SK-N-SH treated with all-trans-retinoic acid at 6 μM for 48 hours (cell line): Measurements from ENCODE around the gene USP12.

ENCODE experiments used
- ATAC-seq: fragments of 200-7000 bp; cut with Tn5 transposase; 3 replicates; pipeline ENCODE4 v1.9.1; 2020; ENCODE audit warnings: mild to moderate bottlenecking, moderate library complexity
- ARNTL ChIP-seq: fragments of 450-650 bp; formaldehyde crosslinking; IDR thresholded peaks from 2 replicates; pipeline ENCODE4 v1.5.0; 2020; ENCODE audit warnings: low read depth, mild to moderate bottlenecking, moderate library complexity, borderline replicate concordance
- BACH2 ChIP-seq: fragments of 250-450 bp; sonication (Bioruptor Pico); IDR thresholded peaks from 2 replicates; pipeline ENCODE4 v1.9.0; 2021; ENCODE audit warnings: mild to moderate bottlenecking, borderline replicate concordance
- CREB5 ChIP-seq: fragments of 250-450 bp; sonication (Bioruptor Pico); IDR thresholded peaks from 2 replicates; pipeline ENCODE4 v1.5.1; 2020; ENCODE audit warnings: low read depth, mild to moderate bottlenecking, moderate library complexity
- CSDC2 ChIP-seq: fragments of 250-450 bp; sonication (Bioruptor Pico); IDR thresholded peaks from 2 replicates; pipeline ENCODE4 v1.5.0; 2020; ENCODE audit warnings: mild to moderate bottlenecking, moderate library complexity
- ESRRG ChIP-seq: fragments of 250-450 bp; sonication (Bioruptor Pico); IDR thresholded peaks from 2 replicates; pipeline ENCODE4 v1.6.1; 2021; ENCODE audit warnings: mild to moderate bottlenecking
- GLIS3 ChIP-seq: fragments of 250-450 bp; sonication (Bioruptor Pico); IDR thresholded peaks from 2 replicates; pipeline ENCODE4 v1.5.0; 2020; ENCODE audit warnings: mild to moderate bottlenecking, moderate library complexity
- OSR1 ChIP-seq: fragments of 250-450 bp; sonication (Bioruptor Pico); IDR thresholded peaks from 2 replicates; pipeline ENCODE4 v1.8.0; 2022; ENCODE audit warnings: moderate library complexity, mild to moderate bottlenecking, inconsistent platforms
- PATZ1 ChIP-seq: fragments of 250-450 bp; sonication (Bioruptor Pico); IDR thresholded peaks from 2 replicates; pipeline ENCODE4 v1.8.0; 2020; ENCODE audit warnings: mild to moderate bottlenecking, moderate library complexity, borderline replicate concordance
- PPARA ChIP-seq: fragments of 250-450 bp; sonication (Bioruptor Pico); IDR thresholded peaks from 2 replicates; pipeline ENCODE4 v1.5.0; 2020; ENCODE audit warnings: mild to moderate bottlenecking, borderline replicate concordance
- RARB ChIP-seq: fragments of 250-450 bp; sonication (Bioruptor Pico); IDR thresholded peaks from 2 replicates; pipeline ENCODE4 v1.8.0; 2021; ENCODE audit warnings: mild to moderate bottlenecking, moderate library complexity
- SNAI2 ChIP-seq: fragments of 250-450 bp; sonication (Bioruptor Pico); IDR thresholded peaks from 2 replicates; pipeline ENCODE4 v1.5.0; 2020; ENCODE audit warnings: mild to moderate bottlenecking, moderate library complexity
- TCF4 ChIP-seq: fragments of 250-450 bp; sonication (Bioruptor Pico); IDR thresholded peaks from 2 replicates; pipeline ENCODE4 v1.8.0; 2021; ENCODE audit warnings: mild to moderate bottlenecking, moderate library complexity, borderline replicate concordance
- TOX ChIP-seq: fragments of 250-450 bp; sonication (Bioruptor Pico); IDR thresholded peaks from 2 replicates; pipeline ENCODE4 v1.8.0; 2021; ENCODE audit warnings: mild to moderate bottlenecking, moderate library complexity, borderline replicate concordance
- ZFP30 ChIP-seq: fragments of 450-650 bp; formaldehyde crosslinking; IDR thresholded peaks from 2 replicates; pipeline ENCODE4 v1.5.0; 2022; ENCODE audit warnings: mild to moderate bottlenecking, moderate library complexity
- ZNF565 ChIP-seq: fragments of 450-650 bp; formaldehyde crosslinking; conservative IDR thresholded peaks from 2 replicates; pipeline ENCODE4 v1.5.0; 2020; ENCODE audit warnings: low read depth, mild to moderate bottlenecking, moderate library complexity
- ZNF70 ChIP-seq: fragments of 450-650 bp; formaldehyde crosslinking; IDR thresholded peaks from 2 replicates; pipeline ENCODE4 v1.5.0; 2020; ENCODE audit warnings: mild to moderate bottlenecking, moderate library complexity
- ZNF8 ChIP-seq: fragments of 450-650 bp; formaldehyde crosslinking; IDR thresholded peaks from 2 replicates; pipeline ENCODE4 v1.5.0; 2020; ENCODE audit warnings: mild to moderate bottlenecking, moderate library complexity
- TF ChIP-seq, protein P1 (sequence below): fragments of 250-450 bp; sonication (Bioruptor Pico); IDR thresholded peaks from 2 replicates; pipeline ENCODE4 v1.8.0; 2021; ENCODE audit warnings: low read depth, mild to moderate bottlenecking, moderate library complexity, borderline replicate concordance
- TF ChIP-seq, protein P2 (sequence below): fragments of 250-450 bp; sonication (Bioruptor Pico); IDR thresholded peaks from 2 replicates; pipeline ENCODE4 v1.5.1; 2021; ENCODE audit warnings: mild to moderate bottlenecking, moderate library complexity
- TF ChIP-seq, protein P3 (sequence below): fragments of 250-450 bp; sonication (Bioruptor Pico); IDR thresholded peaks from 2 replicates; pipeline ENCODE4 v1.5.0; 2020; ENCODE audit warnings: mild to moderate bottlenecking, moderate library complexity

USP12 gene

DNA sequence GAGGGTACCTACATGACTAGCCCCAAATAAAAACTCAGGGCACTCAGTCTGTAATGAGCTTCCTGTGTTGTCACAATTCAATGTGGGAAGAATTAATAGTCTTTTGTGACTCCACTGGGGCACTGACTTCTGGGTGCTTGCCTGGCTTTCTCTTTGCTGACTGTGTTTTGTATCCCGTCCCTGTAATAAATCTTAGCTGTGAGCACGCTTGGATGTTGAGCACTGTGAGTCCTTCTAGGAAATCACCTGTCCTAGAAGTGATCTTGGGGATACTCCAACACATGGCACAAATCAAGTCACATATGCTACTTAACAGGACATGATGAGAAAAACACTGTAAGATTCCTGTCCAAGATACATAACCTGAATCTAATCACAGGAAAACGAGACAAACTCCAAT, 83.0 kb downstream of the USP12 start (continued):
- TF ChIP-seq CREB5 (CRISPR knock-in tag) (no peak), ZFP30 (CRISPR knock-in tag) (no peak)

DNA sequence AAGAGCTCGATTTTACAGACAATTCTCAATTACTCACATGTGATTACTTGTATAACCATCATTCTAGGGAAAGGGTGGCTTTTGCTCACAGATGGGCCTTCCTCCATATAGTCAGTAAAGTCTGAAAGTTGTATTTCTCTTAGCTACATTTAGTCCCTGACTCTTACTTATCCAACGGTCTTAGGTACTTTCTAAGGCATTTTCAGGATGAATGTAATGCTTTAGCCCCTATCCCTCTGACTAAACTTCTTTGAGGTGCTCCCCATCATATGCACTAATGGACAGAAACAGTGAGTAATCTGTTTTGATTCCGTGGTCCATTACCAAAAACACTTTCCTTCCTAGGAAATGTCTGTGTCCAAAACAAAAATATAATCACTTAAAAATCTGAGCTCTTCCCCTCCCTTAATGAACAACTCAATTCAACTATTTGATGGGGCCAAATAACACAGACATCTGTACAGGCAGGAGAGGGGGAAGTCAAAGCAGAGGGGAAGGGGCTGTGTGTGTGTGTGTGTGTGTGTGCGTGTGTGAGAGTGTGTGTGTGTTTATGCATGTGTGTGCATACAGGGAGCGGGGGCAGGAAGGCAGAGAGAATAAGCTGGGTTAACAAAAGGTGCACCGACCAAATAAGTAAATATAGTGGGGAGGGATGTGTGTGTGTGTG, 84.9 kb downstream of the USP12 start:
- ATAC-seq = no peak
- TF ChIP-seq OSR1 = no peak
- TF ChIP-seq ZNF565 (CRISPR knock-in tag) = no peak
- no peak for TF ChIP-seq SNAI2 (CRISPR knock-in tag)
- TF ChIP-seq CSDC2 = no peak
- TF ChIP-seq, protein P1, sequence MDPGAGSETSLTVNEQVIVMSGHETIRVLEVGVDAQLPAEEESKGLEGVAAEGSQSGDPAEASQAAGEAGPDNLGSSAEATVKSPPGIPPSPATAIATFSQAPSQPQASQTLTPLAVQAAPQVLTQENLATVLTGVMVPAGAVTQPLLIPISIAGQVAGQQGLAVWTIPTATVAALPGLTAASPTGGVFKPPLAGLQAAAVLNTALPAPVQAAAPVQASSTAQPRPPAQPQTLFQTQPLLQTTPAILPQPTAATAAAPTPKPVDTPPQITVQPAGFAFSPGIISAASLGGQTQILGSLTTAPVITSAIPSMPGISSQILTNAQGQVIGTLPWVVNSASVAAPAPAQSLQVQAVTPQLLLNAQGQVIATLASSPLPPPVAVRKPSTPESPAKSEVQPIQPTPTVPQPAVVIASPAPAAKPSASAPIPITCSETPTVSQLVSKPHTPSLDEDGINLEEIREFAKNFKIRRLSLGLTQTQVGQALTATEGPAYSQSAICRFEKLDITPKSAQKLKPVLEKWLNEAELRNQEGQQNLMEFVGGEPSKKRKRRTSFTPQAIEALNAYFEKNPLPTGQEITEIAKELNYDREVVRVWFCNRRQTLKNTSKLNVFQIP (CRISPR knock-in tag) = no peak
- no peak for TF ChIP-seq ZNF70 (CRISPR knock-in tag)
- TF ChIP-seq, protein P2, sequence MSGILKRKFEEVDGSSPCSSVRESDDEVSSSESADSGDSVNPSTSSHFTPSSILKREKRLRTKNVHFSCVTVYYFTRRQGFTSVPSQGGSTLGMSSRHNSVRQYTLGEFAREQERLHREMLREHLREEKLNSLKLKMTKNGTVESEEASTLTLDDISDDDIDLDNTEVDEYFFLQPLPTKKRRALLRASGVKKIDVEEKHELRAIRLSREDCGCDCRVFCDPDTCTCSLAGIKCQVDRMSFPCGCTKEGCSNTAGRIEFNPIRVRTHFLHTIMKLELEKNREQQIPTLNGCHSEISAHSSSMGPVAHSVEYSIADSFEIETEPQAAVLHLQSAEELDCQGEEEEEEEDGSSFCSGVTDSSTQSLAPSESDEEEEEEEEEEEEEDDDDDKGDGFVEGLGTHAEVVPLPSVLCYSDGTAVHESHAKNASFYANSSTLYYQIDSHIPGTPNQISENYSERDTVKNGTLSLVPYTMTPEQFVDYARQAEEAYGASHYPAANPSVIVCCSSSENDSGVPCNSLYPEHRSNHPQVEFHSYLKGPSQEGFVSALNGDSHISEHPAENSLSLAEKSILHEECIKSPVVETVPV = no peak
- TF ChIP-seq PPARA = no peak
- TF ChIP-seq PATZ1 = no peak
- TF ChIP-seq RARB = no peak

DNA sequence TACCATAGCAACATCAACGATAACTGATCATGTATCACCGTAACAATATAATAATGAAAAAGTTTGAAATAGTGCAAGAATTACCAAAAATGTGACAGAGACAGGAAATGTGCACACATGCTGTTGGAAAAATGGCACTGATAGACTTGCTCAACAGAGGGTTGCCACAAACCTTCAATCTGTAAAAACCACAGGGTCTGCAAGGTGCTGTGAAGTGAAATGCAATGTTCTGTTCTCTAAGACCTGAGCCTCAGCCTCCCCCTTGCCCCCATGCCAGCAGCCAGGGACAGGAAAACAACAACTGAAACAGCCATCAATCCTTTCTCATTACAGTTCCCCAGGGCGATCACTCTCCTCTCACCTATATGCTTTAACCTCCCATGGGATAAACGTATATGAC, 88.4 kb downstream of the USP12 start:
- ATAC-seq = no peak
- no peak for TF ChIP-seq ZFP30 (CRISPR knock-in tag)
- TF ChIP-seq GLIS3 = no peak
- no peak for TF ChIP-seq CSDC2
- TF ChIP-seq RARB = no peak
- TF ChIP-seq, protein P3, sequence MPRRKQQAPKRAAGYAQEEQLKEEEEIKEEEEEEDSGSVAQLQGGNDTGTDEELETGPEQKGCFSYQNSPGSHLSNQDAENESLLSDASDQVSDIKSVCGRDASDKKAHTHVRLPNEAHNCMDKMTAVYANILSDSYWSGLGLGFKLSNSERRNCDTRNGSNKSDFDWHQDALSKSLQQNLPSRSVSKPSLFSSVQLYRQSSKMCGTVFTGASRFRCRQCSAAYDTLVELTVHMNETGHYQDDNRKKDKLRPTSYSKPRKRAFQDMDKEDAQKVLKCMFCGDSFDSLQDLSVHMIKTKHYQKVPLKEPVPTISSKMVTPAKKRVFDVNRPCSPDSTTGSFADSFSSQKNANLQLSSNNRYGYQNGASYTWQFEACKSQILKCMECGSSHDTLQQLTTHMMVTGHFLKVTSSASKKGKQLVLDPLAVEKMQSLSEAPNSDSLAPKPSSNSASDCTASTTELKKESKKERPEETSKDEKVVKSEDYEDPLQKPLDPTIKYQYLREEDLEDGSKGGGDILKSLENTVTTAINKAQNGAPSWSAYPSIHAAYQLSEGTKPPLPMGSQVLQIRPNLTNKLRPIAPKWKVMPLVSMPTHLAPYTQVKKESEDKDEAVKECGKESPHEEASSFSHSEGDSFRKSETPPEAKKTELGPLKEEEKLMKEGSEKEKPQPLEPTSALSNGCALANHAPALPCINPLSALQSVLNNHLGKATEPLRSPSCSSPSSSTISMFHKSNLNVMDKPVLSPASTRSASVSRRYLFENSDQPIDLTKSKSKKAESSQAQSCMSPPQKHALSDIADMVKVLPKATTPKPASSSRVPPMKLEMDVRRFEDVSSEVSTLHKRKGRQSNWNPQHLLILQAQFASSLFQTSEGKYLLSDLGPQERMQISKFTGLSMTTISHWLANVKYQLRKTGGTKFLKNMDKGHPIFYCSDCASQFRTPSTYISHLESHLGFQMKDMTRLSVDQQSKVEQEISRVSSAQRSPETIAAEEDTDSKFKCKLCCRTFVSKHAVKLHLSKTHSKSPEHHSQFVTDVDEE = no peak
- TF ChIP-seq BACH2 = no peak
- TF ChIP-seq ZNF8 (CRISPR knock-in tag) = no peak
- no peak for TF ChIP-seq SNAI2 (CRISPR knock-in tag)
- TF ChIP-seq ZNF70 (CRISPR knock-in tag) = no peak
- no peak for TF ChIP-seq TOX (CRISPR knock-in tag)
- TF ChIP-seq CREB5 (CRISPR knock-in tag) = no peak
- TF ChIP-seq ESRRG = no peak
- TF ChIP-seq PATZ1 = no peak
- no peak for TF ChIP-seq PPARA
- no peak for TF ChIP-seq ZNF565 (CRISPR knock-in tag)
- TF ChIP-seq ARNTL (CRISPR knock-in tag) = no peak
- TF ChIP-seq OSR1 = no peak
- no peak for TF ChIP-seq TCF4 (CRISPR knock-in tag)
